Activated B cell treated with CpG ODN at 0.5 μM for 24 hours (primary cell): ENCODE results near the gene DUSP2. TPM values are rescaled to one million over a fixed set of nuclear protein-coding genes. Genes with fewer than 3 reads are reported as not detected.

Experiments
- ATAC-seq: fragments of 200-7000 bp; cut with Tn5 transposase; one replicate; pipeline ENCODE4 v1.10.0; 2021; ENCODE audit warnings: low read depth, mild to moderate bottlenecking, moderate library complexity
- CTCF ChIA-PET: fragments of 350-600 bp; sonication (Branson Sonifier 250); formaldehyde crosslinking; loops from one replicate; lab custom pipeline; 2021; ENCODE audit warnings: antibody characterized with exemption; lab: Charles Lee
- POLR2A ChIA-PET: fragments of 350-600 bp; sonication (Branson Sonifier 250); formaldehyde crosslinking; loops from one replicate; lab custom pipeline; 2021; ENCODE audit warnings: antibody characterized with exemption; lab: Charles Lee
- DNase-seq: peaks from one replicate; pipeline ENCODE4 v3.0.0; 2022
- H3K27ac Mint-ChIP-seq: one replicate; pipeline ENCODE4 v1.8.0; 2020; ENCODE audit warnings: mixed read lengths
- H3K27me3 Mint-ChIP-seq: one replicate; pipeline ENCODE4 v1.8.0; 2021; ENCODE audit warnings: mixed read lengths
- H3K36me3 Mint-ChIP-seq: one replicate; pipeline ENCODE4 v1.8.0; 2021; ENCODE audit warnings: low read depth, mixed read lengths
- H3K4me1 Mint-ChIP-seq: one replicate; pipeline ENCODE4 v1.8.0; 2021; ENCODE audit warnings: mixed read lengths
- H3K4me3 Mint-ChIP-seq: one replicate; pipeline ENCODE4 v1.8.0; 2020; ENCODE audit warnings: mild to moderate bottlenecking, mixed read lengths
- H3K9me3 Mint-ChIP-seq: one replicate; pipeline ENCODE4 v1.8.0; 2020; ENCODE audit warnings: mixed read lengths
- intact Hi-C: fragments of 100-400 bp; cut with micrococcal nuclease; formaldehyde crosslinking; loops from one replicate; pipeline ENCODE4 v1.15.1; 2024
- total RNA-seq: library from RNA; stranded (reverse); gene quantifications from 2 replicates; pipeline ENCODE4 v1.2.3, GENCODE V29; 2022
- TF ChIP-seq, protein P1 (sequence below): fragments of 200-600 bp; IDR thresholded peaks from one replicate; pipeline ENCODE4 v1.8.0; 2022; ENCODE audit warnings: antibody characterized with exemption, mild to moderate bottlenecking

DUSP2 gene
- total RNA-seq, 1 donor from 2014 or later: 118 TPM

DNA sequence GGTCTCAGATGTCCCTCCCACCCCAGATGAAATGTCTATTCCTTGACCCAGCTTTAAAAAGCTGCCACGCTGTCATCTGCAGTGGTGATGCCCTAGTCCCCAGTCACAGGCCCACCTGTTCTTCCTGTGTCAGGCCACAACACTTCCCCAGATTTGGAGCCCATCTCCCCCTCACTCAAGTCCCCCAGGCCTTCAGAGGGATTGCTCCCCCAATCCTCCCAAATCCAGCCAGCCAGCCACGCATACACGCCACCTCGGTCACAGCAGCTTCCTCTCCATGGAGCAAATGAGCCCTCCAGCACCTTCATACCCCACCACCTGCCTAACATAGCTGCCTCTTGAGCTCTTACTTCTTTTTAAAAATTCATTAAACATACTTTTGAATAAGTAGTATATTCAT, 14.8 kb downstream of the DUSP2 start:
- ChIA-PET POLR2A (interaction anchor here (1.2 kb wide), 1 partner anchor 9 kb away, joined by 3 read pairs; no protein-coding TSS in a partner anchor), CTCF (interaction anchor here (0.5 to 2.1 kb wide), 2 partner anchors 13 to 44 kb away, joined by 3 to 10 read pairs; no protein-coding TSS in a partner anchor)
- H3K4me3 Mint-ChIP-seq: no peak overlapping the region
- no peaks in the 10 kb centered on the region for H3K4me1 Mint-ChIP-seq
- peaks cover 25% of the 10 kb centered on the region for H3K36me3 Mint-ChIP-seq
- H3K9me3 Mint-ChIP-seq: no peaks in the 10 kb centered on the region
- intact Hi-C loops: no loop called here
- H3K27me3 Mint-ChIP-seq: no peaks in the 10 kb centered on the region
- no peak for DNase-seq
- TF ChIP-seq, protein P1, sequence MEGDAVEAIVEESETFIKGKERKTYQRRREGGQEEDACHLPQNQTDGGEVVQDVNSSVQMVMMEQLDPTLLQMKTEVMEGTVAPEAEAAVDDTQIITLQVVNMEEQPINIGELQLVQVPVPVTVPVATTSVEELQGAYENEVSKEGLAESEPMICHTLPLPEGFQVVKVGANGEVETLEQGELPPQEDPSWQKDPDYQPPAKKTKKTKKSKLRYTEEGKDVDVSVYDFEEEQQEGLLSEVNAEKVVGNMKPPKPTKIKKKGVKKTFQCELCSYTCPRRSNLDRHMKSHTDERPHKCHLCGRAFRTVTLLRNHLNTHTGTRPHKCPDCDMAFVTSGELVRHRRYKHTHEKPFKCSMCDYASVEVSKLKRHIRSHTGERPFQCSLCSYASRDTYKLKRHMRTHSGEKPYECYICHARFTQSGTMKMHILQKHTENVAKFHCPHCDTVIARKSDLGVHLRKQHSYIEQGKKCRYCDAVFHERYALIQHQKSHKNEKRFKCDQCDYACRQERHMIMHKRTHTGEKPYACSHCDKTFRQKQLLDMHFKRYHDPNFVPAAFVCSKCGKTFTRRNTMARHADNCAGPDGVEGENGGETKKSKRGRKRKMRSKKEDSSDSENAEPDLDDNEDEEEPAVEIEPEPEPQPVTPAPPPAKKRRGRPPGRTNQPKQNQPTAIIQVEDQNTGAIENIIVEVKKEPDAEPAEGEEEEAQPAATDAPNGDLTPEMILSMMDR: no peak
- ATAC-seq: no peak
- H3K27ac Mint-ChIP-seq: no peak overlapping the region

DNA sequence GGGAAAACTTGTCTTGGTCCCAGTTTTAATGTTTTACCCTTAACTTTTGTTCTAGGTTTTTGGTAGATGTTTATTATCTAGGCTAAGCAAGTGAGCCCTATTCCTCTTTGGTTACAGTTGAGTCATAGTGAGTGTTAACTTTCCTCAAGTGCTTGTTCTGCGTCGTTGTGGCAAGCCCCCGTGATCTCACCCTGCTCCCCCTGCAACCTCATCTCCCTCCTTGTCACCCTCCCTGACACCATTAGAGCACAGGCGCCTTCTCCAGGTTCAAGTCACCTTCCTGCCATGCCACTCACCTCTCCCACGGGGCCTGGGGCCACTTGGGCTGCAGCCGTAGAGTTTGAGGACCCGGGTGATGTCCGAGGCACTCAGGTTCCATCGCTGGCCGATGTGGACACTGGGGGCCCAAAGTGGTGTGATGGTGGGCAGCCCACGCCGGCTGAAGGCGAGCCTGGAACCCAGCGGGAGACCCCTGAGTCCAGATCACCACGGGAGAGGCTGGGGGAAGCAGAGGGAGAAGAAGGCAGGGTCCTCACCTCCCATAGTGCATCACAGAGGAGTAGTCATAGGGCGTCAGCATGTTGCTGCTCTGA, 15.6 kb downstream of the DUSP2 start:
- ATAC-seq: no peak
- DNase-seq: no peak
- no peaks in the 10 kb centered on the region for H3K4me1 Mint-ChIP-seq
- intact Hi-C loops: no loop called here
- no peaks in the 10 kb centered on the region for H3K9me3 Mint-ChIP-seq
- no peaks in the 10 kb centered on the region for H3K27me3 Mint-ChIP-seq
- ChIA-PET CTCF (interaction anchor here (2.1 kb wide), 1 partner anchor 45 kb away, joined by 10 read pairs; no protein-coding TSS in a partner anchor), POLR2A (interaction anchor here (1.2 kb wide), 1 partner anchor 10 kb away, joined by 3 read pairs; no protein-coding TSS in a partner anchor)
- TF ChIP-seq, protein P1: no peak
- peaks cover 25% of the 10 kb centered on the region for H3K36me3 Mint-ChIP-seq
- H3K27ac Mint-ChIP-seq: no peak overlapping the region
- no peak overlapping the region for H3K4me3 Mint-ChIP-seq

DNA sequence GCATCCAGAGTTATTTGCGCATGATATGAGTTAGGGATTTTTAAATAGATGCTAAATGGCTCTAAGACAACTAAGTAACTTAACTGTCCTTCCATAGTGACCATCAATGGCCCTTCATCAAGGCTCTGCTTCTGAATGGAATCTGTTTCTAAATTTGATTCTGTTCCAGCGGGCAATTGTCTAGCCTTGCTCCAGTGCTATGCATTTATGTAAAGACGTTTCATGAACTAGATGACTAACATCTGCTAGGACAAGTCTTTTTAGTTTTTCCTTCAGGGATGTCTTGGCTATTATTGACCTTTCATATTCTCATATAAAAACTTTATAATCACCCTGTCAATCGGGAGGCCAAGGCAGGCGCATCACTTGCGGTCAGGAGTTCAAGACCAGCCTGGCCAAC, 16.8 kb downstream of the DUSP2 start:
- H3K36me3 Mint-ChIP-seq: peaks cover 25% of the 10 kb centered on the region
- no peaks in the 10 kb centered on the region for H3K27me3 Mint-ChIP-seq
- CTCF ChIA-PET: no interaction called here
- intact Hi-C loops: no loop called here
- H3K27ac Mint-ChIP-seq: no peak overlapping the region
- ATAC-seq: no peak
- no peak overlapping the region for H3K4me3 Mint-ChIP-seq
- no peaks in the 10 kb centered on the region for H3K4me1 Mint-ChIP-seq
- POLR2A ChIA-PET: no interaction called here
- no peaks in the 10 kb centered on the region for H3K9me3 Mint-ChIP-seq
- DNase-seq: no peak
- TF ChIP-seq, protein P1: no peak

DNA sequence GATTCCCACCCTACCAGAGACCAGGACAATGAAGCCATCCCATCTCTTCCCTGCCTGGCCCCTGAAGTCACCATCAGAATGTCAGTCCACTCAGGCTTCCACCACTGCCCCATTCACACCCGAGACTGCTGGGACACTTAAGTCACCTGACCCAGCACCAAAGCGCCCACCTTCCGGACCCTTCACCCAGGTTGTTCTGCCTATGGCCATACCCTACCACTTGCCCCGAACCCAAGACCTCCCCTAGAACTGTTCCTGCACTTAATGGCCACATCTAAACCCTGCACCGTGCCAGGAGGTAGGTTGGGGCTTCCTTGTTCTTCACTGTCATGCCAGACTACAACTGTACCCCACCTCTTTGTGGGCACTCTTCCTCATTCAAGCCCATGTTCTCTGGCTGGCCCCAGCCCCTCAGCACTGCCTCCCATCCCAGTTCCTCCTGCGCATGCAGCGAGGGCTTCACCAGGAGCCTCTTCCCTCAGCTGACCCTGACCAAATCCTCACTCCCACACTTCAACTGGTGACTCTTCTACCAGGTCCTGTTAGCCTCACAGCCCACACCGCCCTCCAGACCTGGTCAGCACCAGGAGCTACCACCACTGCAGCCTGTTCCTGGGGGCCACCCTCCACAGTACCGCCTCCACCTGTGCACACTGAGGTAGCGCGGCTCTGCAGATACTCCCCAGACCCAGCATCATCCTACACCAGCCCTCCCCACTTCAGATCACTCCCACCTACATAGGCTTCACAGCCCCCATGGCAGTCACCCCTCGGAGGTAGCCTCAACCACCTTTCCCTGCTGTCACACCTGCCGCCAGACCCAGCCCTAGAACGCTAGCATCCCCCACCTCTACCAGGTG, 20.6 kb downstream of the DUSP2 start:
- intact Hi-C loops: no loop called here
- no peak for DNase-seq
- Mint-ChIP-seq H3K27me3 (peaks cover 13% of the 10 kb centered on the region), H3K9me3 (no peaks in the 10 kb centered on the region), H3K4me3 (no peak overlapping the region), H3K4me1 (peaks cover 11% of the 10 kb centered on the region), H3K27ac (no peak overlapping the region), H3K36me3 (peaks cover 16% of the 10 kb centered on the region)
- ATAC-seq: no peak
- TF ChIP-seq, protein P1: no peak
- POLR2A ChIA-PET: interaction anchor here (0.6 kb wide), 1 partner anchor 216 kb away, joined by 5 read pairs; no protein-coding TSS in a partner anchor
- CTCF ChIA-PET: no interaction called here

DNA sequence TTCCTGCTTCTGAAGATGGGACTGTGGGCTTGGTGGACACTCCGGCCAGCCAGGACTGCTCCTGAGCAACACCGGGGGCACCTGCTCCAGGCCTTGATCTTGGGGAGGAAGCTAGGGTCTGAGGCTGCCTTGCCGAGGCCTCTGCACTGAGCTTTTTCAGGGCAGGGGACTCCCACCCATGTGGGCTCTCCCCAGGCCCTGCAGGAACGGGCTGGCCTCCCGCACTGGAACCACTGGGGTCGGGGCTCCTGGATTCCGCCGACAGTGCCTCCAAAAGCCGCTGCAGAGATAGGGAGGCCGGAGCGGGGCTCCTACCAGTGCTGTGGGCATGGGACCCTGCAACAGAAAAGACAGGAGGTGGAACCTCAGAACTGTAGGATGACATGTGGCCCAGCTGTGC, 21.3 kb downstream of the DUSP2 start:
- H3K27ac Mint-ChIP-seq: no peak overlapping the region
- POLR2A ChIA-PET: interaction anchor here (0.6 kb wide), 2 partner anchors 47 to 216 kb away, joined by 5 to 7 read pairs; no protein-coding TSS in a partner anchor
- no peak for DNase-seq
- TF ChIP-seq, protein P1: no peak
- intact Hi-C loops: no loop called here
- H3K27me3 Mint-ChIP-seq: peaks cover 13% of the 10 kb centered on the region
- H3K4me1 Mint-ChIP-seq: peaks cover 11% of the 10 kb centered on the region
- ATAC-seq: no peak
- H3K9me3 Mint-ChIP-seq: no peaks in the 10 kb centered on the region
- CTCF ChIA-PET: no interaction called here
- H3K4me3 Mint-ChIP-seq: no peak overlapping the region
- peaks cover 13% of the 10 kb centered on the region for H3K36me3 Mint-ChIP-seq
